OCI-LY7 (cell line): ENCODE measurements around the gene NEK2. TPM values are rescaled to one million over a fixed set of nuclear protein-coding genes. Genes with fewer than 3 reads are reported as not detected.

Experiments used
- BruUV-seq: library from RNA; stranded (reverse); fragments of 400-500 nt; replicated peaks from 2 replicates; lab custom pipeline; 2021; lab: Mats Ljungman, UMichigan
- CTCF ChIA-PET: fragments of 300-600 bp; sonication (Branson Sonifier 250); formaldehyde crosslinking; loops from one replicate; lab custom pipeline; 2022; ENCODE audit warnings: antibody characterized with exemption; ENCODE audit not compliant: unreplicated experiment; lab: Charles Lee
- POLR2A ChIA-PET: fragments of 300-600 bp; sonication (Branson Sonifier 250); formaldehyde crosslinking; loops from one replicate; lab custom pipeline; 2022; ENCODE audit warnings: antibody characterized with exemption; lab: Charles Lee
- DNase-seq: peaks from one replicate; pipeline ENCODE4 v3.0.0-alpha.2; 2015; ENCODE audit warnings: low spot score
- H2AFZ ChIP-seq: fragments of 200-600 bp; sonication (generic), shearing (Covaris generic); 2 replicates; pipeline ENCODE4 v1.6.1; 2014; ENCODE audit warnings: mild to moderate bottlenecking, antibody characterized with exemption, low read length, moderate library complexity
- H3K27ac ChIP-seq: fragments of 200-600 bp; sonication (generic); 2 replicates; pipeline ENCODE4 v1.5.1; 2014; ENCODE audit warnings: mixed run types, low read depth, mild to moderate bottlenecking, moderate library complexity, low read length, inconsistent platforms; ENCODE audit not compliant: poor library complexity, severe bottlenecking
- H3K36me3 ChIP-seq: fragments of 200-600 bp; sonication (generic); 2 replicates; pipeline ENCODE4 v1.6.1; 2014; ENCODE audit warnings: mild to moderate bottlenecking, antibody characterized with exemption, low read length, moderate library complexity, mixed read lengths; ENCODE audit not compliant: insufficient read depth
- H3K4me1 ChIP-seq: fragments of 200-600 bp; sonication (generic); 2 replicates; pipeline ENCODE4 v1.5.1; 2014; ENCODE audit warnings: mild to moderate bottlenecking, low read length; ENCODE audit not compliant: insufficient read depth, poor library complexity, severe bottlenecking
- H3K4me2 ChIP-seq: fragments of 200-600 bp; sonication (generic); 2 replicates; pipeline ENCODE4 v1.6.1; 2014; ENCODE audit warnings: mild to moderate bottlenecking, low read length
- H3K4me3 ChIP-seq: fragments of 200-600 bp; sonication (generic); 2 replicates; pipeline ENCODE4 v1.5.1; 2014; ENCODE audit warnings: mild to moderate bottlenecking, low read depth, low read length; ENCODE audit not compliant: poor library complexity, severe bottlenecking
- H3K79me2 ChIP-seq: fragments of 200-600 bp; sonication (generic); 2 replicates; pipeline ENCODE4 v1.6.1; 2016; ENCODE audit warnings: low read depth, mild to moderate bottlenecking, low read length, moderate library complexity, mixed read lengths; ENCODE audit not compliant: insufficient read depth
- H3K9me2 ChIP-seq: fragments of 200-600 bp; sonication (generic); 2 replicates; pipeline ENCODE4 v1.6.1; 2016; ENCODE audit warnings: mild to moderate bottlenecking, low read length, mixed read lengths; ENCODE audit not compliant: insufficient read depth
- H3K9me3 ChIP-seq: fragments of 200-600 bp; sonication (generic); 2 replicates; pipeline ENCODE4 v1.6.1; 2014; ENCODE audit warnings: mild to moderate bottlenecking, mixed run types, low read length, mixed read lengths
- H4K20me1 ChIP-seq: fragments of 200-600 bp; sonication (generic); 2 replicates; pipeline ENCODE4 v1.6.1; 2014; ENCODE audit warnings: mild to moderate bottlenecking, antibody characterized with exemption, low read length, moderate library complexity, mixed read lengths; ENCODE audit not compliant: insufficient read depth
- CTCF ChIP-seq: fragments of 200-600 bp; sonication (generic); conservative IDR thresholded peaks from 2 replicates; pipeline ENCODE4 v1.5.1; 2014; ENCODE audit warnings: mild to moderate bottlenecking, antibody characterized with exemption, low read length, moderate library complexity, mixed read lengths
- EZH2phosphoT487 ChIP-seq: fragments of 200-600 bp; sonication (generic); IDR thresholded peaks from 2 replicates; pipeline ENCODE4 v1.6.1; 2018; ENCODE audit warnings: low read depth, borderline replicate concordance, mild to moderate bottlenecking, mixed run types, antibody characterized with exemption, low read length, moderate library complexity, mixed read lengths
- intact Hi-C: fragments of 100-400 bp; cut with micrococcal nuclease; formaldehyde crosslinking; loops from one replicate; pipeline ENCODE4 v1.10.0; 2022; ENCODE audit not compliant: unreplicated experiment
- total RNA-seq, 2 experiments: library from RNA; depleted of rRNA in 1 of 2; stranded (reverse); fragments of >200 nt in 1 of 2; shearing (Covaris generic) in 1 of 2; gene quantifications; 2 replicates each; pipeline ENCODE4 v1.2.3, GENCODE V29; 2014 to 2022

Gene NEK2
- total RNA-seq, 2 experiments from 2014 or later = 55.9 to 69.0 TPM

- H3K36me3 ChIP-seq = no peaks in the 10 kb centered on the region
- intact Hi-C loops = no loop called here
- no peak overlapping the region for H3K4me3 ChIP-seq
- no peaks in the 10 kb centered on the region for H3K79me2 ChIP-seq
- no peaks in the 10 kb centered on the region for H3K4me1 ChIP-seq
- no TSS peak for BruUV-seq
- no peaks in the 10 kb centered on the region for H3K9me2 ChIP-seq
- DNase-seq = no peak
- ChIA-PET POLR2A (interaction anchor here (1.2 kb wide), 1 partner anchor 8 kb away, joined by 4 read pairs; no protein-coding TSS in a partner anchor), CTCF (no interaction called here)
- no peaks in the 10 kb centered on the region for H4K20me1 ChIP-seq
- H3K27ac ChIP-seq = no peak overlapping the region
- H3K4me2 ChIP-seq = no peak overlapping the region
- TF ChIP-seq EZH2phosphoT487 (no peak), CTCF (no peak)
- no peak overlapping the region for H2AFZ ChIP-seq
- no peaks in the 10 kb centered on the region for H3K9me3 ChIP-seq
Measured at GRCh38 chr1:211613108-211613947, 62.1 kb downstream of the NEK2 start.

- POLR2A ChIA-PET = interaction anchor here (1.2 kb wide), 1 partner anchor 8 kb away, joined by 4 read pairs; no protein-coding TSS in a partner anchor
- BruUV-seq = no TSS peak
Measured at GRCh38 chr1:211612786-211613107, 62.7 kb downstream of the NEK2 start.

More at GRCh38 chr1:211612786-211613107, 62.7 kb downstream of the NEK2 start:
- intact Hi-C loops = no loop called here
- Histone ChIP-seq H4K20me1 (no peaks in the 10 kb centered on the region), H3K27ac (no peak overlapping the region), H3K9me3 (no peaks in the 10 kb centered on the region), H3K4me3 (no peak overlapping the region), H3K4me1 (no peaks in the 10 kb centered on the region), H3K4me2 (no peak overlapping the region), H3K36me3 (no peaks in the 10 kb centered on the region), H3K79me2 (no peaks in the 10 kb centered on the region), H3K9me2 (no peaks in the 10 kb centered on the region), H2AFZ (no peak overlapping the region)
- no peak for TF ChIP-seq CTCF
- no peak for TF ChIP-seq EZH2phosphoT487
- CTCF ChIA-PET = no interaction called here
- no peak for DNase-seq

Other genes starting within 250 kb of the NEK2 start
- not detected in 2 replicates for gene RD3, start 183.5 kb downstream of the NEK2 start, total RNA-seq (2014; rRNA removed; shearing (Covaris generic))
- gene RD3, start 183.5 kb downstream of the NEK2 start, total RNA-seq (2022) = not detected in 2 replicates
- 6.1 and 6.5 TPM in 2 replicates for gene SLC30A1, start 96.5 kb downstream of the NEK2 start, total RNA-seq (2014; rRNA removed; shearing (Covaris generic))
- 6.3 and 7.9 TPM in 2 replicates for gene SLC30A1, start 96.5 kb downstream of the NEK2 start, total RNA-seq (2022)
- 14.1 and 18.7 TPM in 2 replicates for gene LPGAT1, start 155.1 kb upstream of the NEK2 start, total RNA-seq (2014; rRNA removed; shearing (Covaris generic))
- 30.4 and 35.2 TPM in 2 replicates for gene LPGAT1, start 155.1 kb upstream of the NEK2 start, total RNA-seq (2022)